ENCODE measurements around the gene BCAN. TPM values are rescaled to one million over a fixed set of nuclear protein-coding genes. Genes with fewer than 3 reads are reported as not detected.
A peak's percentile ranks its signal among the peaks of the same experiment; 100 is the strongest.

BCAN gene
- total RNA-seq, 1 experiment from 2014 or later, result not detected

DNA sequence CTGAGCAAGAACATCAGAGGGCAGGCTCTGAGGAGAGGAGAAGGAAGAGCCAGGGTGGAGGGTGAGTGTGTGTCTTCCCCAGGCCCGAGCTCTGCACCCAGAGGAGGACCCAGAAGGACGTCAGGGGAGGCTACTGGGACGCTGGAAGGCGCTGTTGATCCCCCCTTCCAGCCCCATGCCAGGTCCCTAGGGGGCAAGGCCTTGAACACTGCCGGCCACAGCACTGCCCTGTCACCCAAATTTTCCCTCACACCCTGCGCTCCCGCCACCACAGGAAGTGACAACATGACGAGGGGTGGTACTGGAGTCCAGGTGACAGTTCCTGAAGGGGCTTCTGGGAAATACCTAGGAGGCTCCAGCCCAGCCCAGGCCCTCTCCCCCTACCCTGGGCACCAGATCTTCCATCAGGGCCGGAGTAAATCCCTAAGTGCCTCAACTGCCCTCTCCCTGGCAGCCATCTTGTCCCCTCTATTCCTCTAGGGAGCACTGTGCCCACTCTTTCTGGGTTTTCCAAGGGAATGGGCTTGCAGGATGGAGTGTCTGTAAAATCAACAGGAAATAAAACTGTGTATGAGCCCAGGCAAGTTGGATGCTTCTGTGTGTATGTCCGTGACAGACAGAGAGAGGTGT is 17.1 kb downstream of the BCAN start:
- Histone ChIP-seq H3K9me3 (ENCODE audit: insufficient read depth, low read depth) (no peaks in the 10 kb centered on the region), H3F3A (ENCODE audit: insufficient read depth, low read depth) (peaks cover 31% of the 10 kb centered on the region; the same call in 1 of the 2 replicates), H3K4me2 (peak overlapping the region; percentile 92), H3K27ac (no peak overlapping the region), H4K20me1 (ENCODE audit: insufficient read depth) (peaks cover 58% of the 10 kb centered on the region), H3K79me2 (ENCODE audit: low read depth) (peaks cover 65% of the 10 kb centered on the region), H3K36me3 (ENCODE audit: low read depth) (peaks cover 27% of the 10 kb centered on the region), H3K27me3 (ENCODE audit: insufficient read depth, low read depth) (no peaks in the 10 kb centered on the region), H3K4me3 (peak overlapping the region; percentile 58), H2AFZ (no peak overlapping the region), H3K9me2 (ENCODE audit: insufficient read depth) (no peaks in the 10 kb centered on the region), H3K4me1 (replicated peaks; ENCODE audit: insufficient read depth) (peaks cover 22% of the 10 kb centered on the region)
- POLR2A ChIA-PET (ENCODE audit: unreplicated experiment), result no interaction called here
- TF ChIP-seq, protein P1, sequence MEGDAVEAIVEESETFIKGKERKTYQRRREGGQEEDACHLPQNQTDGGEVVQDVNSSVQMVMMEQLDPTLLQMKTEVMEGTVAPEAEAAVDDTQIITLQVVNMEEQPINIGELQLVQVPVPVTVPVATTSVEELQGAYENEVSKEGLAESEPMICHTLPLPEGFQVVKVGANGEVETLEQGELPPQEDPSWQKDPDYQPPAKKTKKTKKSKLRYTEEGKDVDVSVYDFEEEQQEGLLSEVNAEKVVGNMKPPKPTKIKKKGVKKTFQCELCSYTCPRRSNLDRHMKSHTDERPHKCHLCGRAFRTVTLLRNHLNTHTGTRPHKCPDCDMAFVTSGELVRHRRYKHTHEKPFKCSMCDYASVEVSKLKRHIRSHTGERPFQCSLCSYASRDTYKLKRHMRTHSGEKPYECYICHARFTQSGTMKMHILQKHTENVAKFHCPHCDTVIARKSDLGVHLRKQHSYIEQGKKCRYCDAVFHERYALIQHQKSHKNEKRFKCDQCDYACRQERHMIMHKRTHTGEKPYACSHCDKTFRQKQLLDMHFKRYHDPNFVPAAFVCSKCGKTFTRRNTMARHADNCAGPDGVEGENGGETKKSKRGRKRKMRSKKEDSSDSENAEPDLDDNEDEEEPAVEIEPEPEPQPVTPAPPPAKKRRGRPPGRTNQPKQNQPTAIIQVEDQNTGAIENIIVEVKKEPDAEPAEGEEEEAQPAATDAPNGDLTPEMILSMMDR (conservative IDR thresholded peaks at IDR 0.05), result no peak
- TF ChIP-seq EZH2 (IDR thresholded peaks at IDR 0.05; ENCODE audit: low read depth), result no peak
- CTCF ChIA-PET, result interaction anchor here (0.5 to 1.0 kb wide), 2 partner anchors 18 to 48 kb away, joined by 3 to 4 read pairs; partner anchors contain the start of gene NES
- DNase-seq, result no peak
- intact Hi-C loops (cut with micrococcal nuclease; ENCODE audit: unreplicated experiment), result no loop called here
- no TSS peak for BruUV-seq (replicated peaks)

DNA sequence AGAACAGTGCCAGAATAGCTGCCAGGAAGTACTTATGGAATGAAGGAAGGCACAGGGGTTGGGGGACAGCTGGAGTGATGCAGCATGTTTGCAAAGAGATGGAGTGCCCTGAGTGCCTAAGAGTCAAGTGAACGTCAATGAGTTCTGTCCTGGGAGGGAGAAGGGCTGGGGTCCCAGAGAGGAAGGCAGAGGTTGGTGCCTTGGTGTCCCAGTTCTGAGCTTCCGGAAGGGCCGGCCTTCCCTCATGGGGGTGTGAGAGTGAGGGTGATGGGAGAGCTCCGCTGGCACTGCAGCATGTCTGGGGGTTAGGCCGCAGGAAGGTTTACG is 17.7 kb downstream of the BCAN start:
- H3K9me2 ChIP-seq (ENCODE audit: insufficient read depth), result no peaks in the 10 kb centered on the region
- peaks cover 52% of the 10 kb centered on the region for H4K20me1 ChIP-seq (ENCODE audit: insufficient read depth)
- no peak overlapping the region for H2AFZ ChIP-seq
- no peak overlapping the region for H3K27ac ChIP-seq
- peaks cover 22% of the 10 kb centered on the region for H3K4me1 ChIP-seq (replicated peaks; ENCODE audit: insufficient read depth)
- H3K4me2 ChIP-seq, result peak overlapping the region; percentile 92
- ChIA-PET CTCF (interaction anchor here (0.5 to 1.0 kb wide), 3 partner anchors 18 to 47 kb away, joined by 3 to 5 read pairs (median 4); partner anchors contain the start of gene NES), POLR2A (ENCODE audit: unreplicated experiment) (no interaction called here)
- H3K9me3 ChIP-seq (ENCODE audit: insufficient read depth, low read depth), result no peaks in the 10 kb centered on the region
- H3K4me3 ChIP-seq, result peak overlapping the region; percentile 58
- peaks cover 59% of the 10 kb centered on the region for H3K79me2 ChIP-seq (ENCODE audit: low read depth)
- DNase-seq, result no peak
- BruUV-seq (replicated peaks), result no TSS peak
- H3K36me3 ChIP-seq (ENCODE audit: low read depth), result peaks cover 23% of the 10 kb centered on the region
- no peak for TF ChIP-seq EZH2 (IDR thresholded peaks at IDR 0.05; ENCODE audit: low read depth)
- TF ChIP-seq, protein P1 (conservative IDR thresholded peaks at IDR 0.05), result no peak
- peaks cover 31% of the 10 kb centered on the region; the same call in 1 of the 2 replicates for H3F3A ChIP-seq (ENCODE audit: insufficient read depth, low read depth)
- intact Hi-C loops (cut with micrococcal nuclease; ENCODE audit: unreplicated experiment), result no loop called here
- no peaks in the 10 kb centered on the region for H3K27me3 ChIP-seq (ENCODE audit: insufficient read depth, low read depth)

DNA sequence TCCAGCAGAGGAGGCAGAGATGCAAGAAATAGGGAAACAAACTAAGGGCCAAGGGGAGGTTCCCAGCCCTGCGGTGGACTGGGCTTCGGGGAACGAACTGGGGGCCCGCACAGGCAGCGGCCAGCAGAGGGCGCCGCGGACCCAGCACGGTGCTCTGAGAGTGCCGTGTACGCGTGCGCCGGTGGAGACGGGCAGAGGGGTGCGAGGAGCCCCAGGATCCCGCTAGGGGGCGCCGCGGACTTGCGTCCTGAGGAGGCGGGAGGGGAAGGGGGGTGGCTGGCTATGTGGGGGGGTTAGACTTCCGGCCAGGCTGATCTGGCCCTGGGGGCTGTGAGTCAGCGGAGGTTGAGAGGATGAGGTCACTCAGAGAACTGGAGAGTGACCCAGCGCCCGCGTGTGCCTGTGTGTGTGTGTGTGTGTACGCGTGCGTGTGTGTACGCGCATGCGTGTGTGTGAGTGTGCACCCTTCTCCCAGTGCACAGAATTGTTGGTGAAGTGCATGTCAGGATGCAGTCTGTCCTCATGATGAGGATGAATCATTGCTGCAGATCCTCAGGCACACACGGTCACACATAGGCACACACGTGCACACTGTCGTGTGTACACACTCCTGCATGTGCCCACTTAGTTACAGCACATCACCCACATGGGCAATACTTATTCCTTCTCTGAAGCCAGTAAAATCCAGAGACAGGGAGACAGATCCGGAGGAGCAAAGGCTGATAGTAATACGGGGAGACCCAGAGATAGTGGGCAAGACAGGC is 18.3 kb downstream of the BCAN start:
- ChIA-PET POLR2A (ENCODE audit: unreplicated experiment) (interaction anchor here (0.6 kb wide), 1 partner anchor 239 kb away, joined by 3 read pairs; no protein-coding TSS in a partner anchor), CTCF (interaction anchor here (0.6 to 1.4 kb wide), 5 partner anchors 17 to 66 kb away, joined by 3 to 7 read pairs (median 4); partner anchors contain the start of gene NES)
- TSS peak; percentile 67 for BruUV-seq (replicated peaks)
- no peak overlapping the region for H2AFZ ChIP-seq
- intact Hi-C loops (cut with micrococcal nuclease; ENCODE audit: unreplicated experiment), result loop anchor here (1.0 kb wide), 5 partner anchors 18 to 65 kb away; no protein-coding TSS in a partner anchor
- peaks cover 31% of the 10 kb centered on the region; the same call in 1 of the 2 replicates for H3F3A ChIP-seq (ENCODE audit: insufficient read depth, low read depth)
- no peak for TF ChIP-seq EZH2 (IDR thresholded peaks at IDR 0.05; ENCODE audit: low read depth)
- TF ChIP-seq, protein P1 (conservative IDR thresholded peaks at IDR 0.05), result peak; percentile 98
- H3K27ac ChIP-seq, result peak overlapping the region; percentile 86
- H3K4me3 ChIP-seq, result peak overlapping the region; percentile 73
- H3K79me2 ChIP-seq (ENCODE audit: low read depth), result peaks cover 55% of the 10 kb centered on the region
- H3K27me3 ChIP-seq (ENCODE audit: insufficient read depth, low read depth), result no peaks in the 10 kb centered on the region
- peaks cover 25% of the 10 kb centered on the region for H3K4me1 ChIP-seq (replicated peaks; ENCODE audit: insufficient read depth)
- peaks cover 47% of the 10 kb centered on the region for H4K20me1 ChIP-seq (ENCODE audit: insufficient read depth)
- peak overlapping the region; percentile 92 for H3K4me2 ChIP-seq
- H3K36me3 ChIP-seq (ENCODE audit: low read depth), result peaks cover 18% of the 10 kb centered on the region
- H3K9me3 ChIP-seq (ENCODE audit: insufficient read depth, low read depth), result no peaks in the 10 kb centered on the region
- H3K9me2 ChIP-seq (ENCODE audit: insufficient read depth), result no peaks in the 10 kb centered on the region
- peak; percentile 90 to 97 for DNase-seq
